Erythroblast (primary cell): ENCODE data around the gene CBLB.

Source experiments
- GATA1 ChIP-seq: IDR thresholded peaks from 2 replicates; pipeline ENCODE4 v1.6.1; 2011; ENCODE audit warnings: low read depth, mild to moderate bottlenecking, control low read depth, low read length, moderate library complexity
- POLR2A ChIP-seq: IDR thresholded peaks from 2 replicates; pipeline ENCODE4 v1.6.1; 2011; ENCODE audit warnings: mild to moderate bottlenecking, low read length

DNA sequence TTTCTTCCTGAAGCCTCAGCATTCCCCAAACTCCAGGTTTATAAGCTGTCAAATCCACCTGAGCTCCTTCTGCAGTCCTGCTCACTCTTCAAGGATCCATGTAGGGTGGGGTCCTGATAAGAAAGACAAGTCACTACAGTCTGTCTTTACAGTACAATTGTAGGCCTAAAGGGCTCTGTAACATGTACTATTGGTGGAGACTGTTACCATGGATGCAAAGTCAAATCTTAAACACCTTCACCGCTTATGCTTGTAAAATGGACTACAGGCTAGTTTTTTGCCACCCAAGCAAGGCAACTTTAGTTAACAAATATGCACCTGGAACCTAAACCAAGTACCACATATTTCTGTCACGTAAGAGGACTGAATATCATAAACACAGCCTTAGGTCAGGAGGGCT is 44.7 kb downstream of the CBLB start:
- TF ChIP-seq POLR2A = no peak
- no peak for TF ChIP-seq GATA1
